IMR-90 (cell line): ENCODE data around the gene RNF212B. TPM values are rescaled to one million over a fixed set of nuclear protein-coding genes. Genes with fewer than 3 reads are reported as not detected.

Source experiments
- ATAC-seq: fragments of 200-7000 bp; cut with Tn5 transposase; 2 replicates; pipeline ENCODE4 v1.9.1; 2020; ENCODE audit warnings: low read depth, mild to moderate bottlenecking, moderate library complexity
- BruUV-seq: library from RNA; stranded (reverse); fragments of 400-500 nt; replicated peaks from 2 replicates; lab custom pipeline; 2021; lab: Mats Ljungman, UMichigan
- CTCF ChIA-PET: fragments of 300-600 bp; formaldehyde crosslinking; extraction: SDS; loops from one replicate; lab custom pipeline; 2021; ENCODE audit warnings: antibody characterized with exemption; lab: Yijun Ruan, JAX
- POLR2A ChIA-PET: fragments of 300-600 bp; sonication (Branson Sonifier 250); formaldehyde crosslinking; loops from one replicate; lab custom pipeline; 2022; ENCODE audit warnings: antibody characterized with exemption; ENCODE audit not compliant: unreplicated experiment; lab: Charles Lee
- DNase-seq: peaks from one replicate; pipeline ENCODE4 v3.0.0; 2013
- H2AFZ ChIP-seq: replicated peaks from 2 replicates; pipeline ENCODE3; 2013; ENCODE audit warnings: low read length, mild to moderate bottlenecking; ENCODE audit not compliant: poor library complexity
- H2AK5ac ChIP-seq: 2 replicates; pipeline ENCODE4 v1.6.1; 2013; ENCODE audit warnings: low read depth, low read length, inconsistent platforms
- H2AK9ac ChIP-seq: replicated peaks from 2 replicates; pipeline ENCODE3; 2013; ENCODE audit warnings: mild to moderate bottlenecking, low read depth, low read length, moderate library complexity; ENCODE audit not compliant: poor library complexity
- H2BK120ac ChIP-seq: 2 replicates; pipeline ENCODE4 v1.6.1; 2013; ENCODE audit warnings: low read depth, low read length, inconsistent platforms
- H2BK15ac ChIP-seq: 3 replicates; pipeline ENCODE4 v1.6.1; 2013; ENCODE audit warnings: low read depth, low read length, inconsistent platforms
- H2BK20ac ChIP-seq: 2 replicates; pipeline ENCODE4 v1.6.1; 2013; ENCODE audit warnings: low read depth, mild to moderate bottlenecking, inconsistent platforms, low read length, moderate library complexity
- H2BK5ac ChIP-seq: 2 replicates; pipeline ENCODE4 v1.6.1; 2013; ENCODE audit warnings: mild to moderate bottlenecking, low read depth, low read length, inconsistent platforms; ENCODE audit not compliant: poor library complexity, severe bottlenecking
- H3K14ac ChIP-seq: replicated peaks from 2 replicates; pipeline ENCODE4 v1.6.1; 2013; ENCODE audit warnings: low read depth, low read length, inconsistent platforms
- H3K18ac ChIP-seq: 2 replicates; pipeline ENCODE4 v1.6.1; 2013; ENCODE audit warnings: low read depth, low read length, control low read depth
- H3K23ac ChIP-seq: 2 replicates; pipeline ENCODE4 v1.6.1; 2013; ENCODE audit warnings: low read depth, low read length, inconsistent platforms
- H3K27ac ChIP-seq: 2 replicates; pipeline ENCODE4 v1.5.1; 2013; ENCODE audit warnings: mild to moderate bottlenecking, control low read depth, low read length; ENCODE audit not compliant: insufficient read depth
- H3K27me3 ChIP-seq: 2 replicates; pipeline ENCODE4 v1.6.1; 2013; ENCODE audit warnings: low read length; ENCODE audit not compliant: control insufficient read depth, insufficient read depth
- H3K36me3 ChIP-seq: 2 replicates; pipeline ENCODE4 v1.6.1; 2013; ENCODE audit warnings: low read length, mixed read lengths; ENCODE audit not compliant: control insufficient read depth, insufficient read depth
- H3K4ac ChIP-seq: 2 replicates; pipeline ENCODE4 v1.6.1; 2013; ENCODE audit warnings: low read depth, low read length, inconsistent platforms
- H3K4me1 ChIP-seq: 2 replicates; pipeline ENCODE4 v1.6.1; 2013; ENCODE audit warnings: low read length, mixed read lengths; ENCODE audit not compliant: control insufficient read depth, insufficient read depth
- H3K4me2 ChIP-seq: 2 replicates; pipeline ENCODE4 v1.6.1; 2013; ENCODE audit warnings: low read depth, mild to moderate bottlenecking, control low read depth, low read length, moderate library complexity
- H3K4me3 ChIP-seq: 2 replicates; pipeline ENCODE4 v1.5.1; 2013; ENCODE audit warnings: low read depth, mild to moderate bottlenecking, control low read depth, low read length, moderate library complexity; ENCODE audit not compliant: insufficient read depth
- H3K56ac ChIP-seq: 2 replicates; pipeline ENCODE4 v1.6.1; 2013; ENCODE audit warnings: low read length, inconsistent platforms; ENCODE audit not compliant: insufficient read depth; ENCODE audit errors: extremely low read depth
- H3K79me1 ChIP-seq, 2 experiments: 2 replicates each; pipeline ENCODE4 v1.6.1; 2013; ENCODE audit warnings: low read length in 2 of 2, inconsistent platforms in 1 of 2, low read depth in 1 of 2
- H3K9ac ChIP-seq: 2 replicates; pipeline ENCODE4 v1.6.1; 2013; ENCODE audit warnings: low read depth, low read length, control low read depth
- H3K9me1 ChIP-seq: 2 replicates; pipeline ENCODE4 v1.6.1; 2013; ENCODE audit warnings: low read length, inconsistent platforms; ENCODE audit not compliant: insufficient read depth
- H3K9me3 ChIP-seq: 2 replicates; pipeline ENCODE4 v1.6.1; 2013; ENCODE audit warnings: low read length; ENCODE audit not compliant: control insufficient read depth, insufficient read depth
- H4K20me1 ChIP-seq: 2 replicates; pipeline ENCODE4 v1.6.1; 2013; ENCODE audit warnings: low read length, inconsistent platforms; ENCODE audit not compliant: insufficient read depth
- H4K5ac ChIP-seq: 2 replicates; pipeline ENCODE4 v1.6.1; 2013; ENCODE audit warnings: mild to moderate bottlenecking, low read depth, low read length, control low read depth
- H4K8ac ChIP-seq, 2 experiments: 2 replicates each; pipeline ENCODE4 v1.6.1; 2013; ENCODE audit warnings: low read depth in 2 of 2, low read length in 2 of 2, control low read depth in 1 of 2, inconsistent platforms in 1 of 2
- H4K91ac ChIP-seq: 2 replicates; pipeline ENCODE4 v1.6.1; 2013; ENCODE audit warnings: low read depth, low read length, inconsistent platforms; ENCODE audit not compliant: insufficient read depth
- BHLHE40 ChIP-seq: fragments of 150-350 bp; IDR thresholded peaks from 2 replicates; pipeline ENCODE4 v1.6.1; 2016; ENCODE audit warnings: mild to moderate bottlenecking, low read depth, low read length
- CEBPB ChIP-seq: IDR thresholded peaks from 2 replicates; pipeline ENCODE4 v1.6.1; 2012; ENCODE audit warnings: low read depth, low read length, improper control_type of control experiment
- CHD1 ChIP-seq: IDR thresholded peaks from 2 replicates; pipeline ENCODE4 v1.6.1; 2012; ENCODE audit warnings: low read depth, low read length, improper control_type of control experiment
- FOS ChIP-seq: fragments of 150-350 bp; IDR thresholded peaks from 2 replicates; pipeline ENCODE4 v1.6.1; 2016; ENCODE audit warnings: low read depth, low read length
- MAFK ChIP-seq: IDR thresholded peaks from 2 replicates; pipeline ENCODE4 v1.6.1; 2012; ENCODE audit warnings: low read depth, low read length, improper control_type of control experiment
- MAZ ChIP-seq: IDR thresholded peaks from 2 replicates; pipeline ENCODE4 v1.6.1; 2012; ENCODE audit warnings: low read depth, mild to moderate bottlenecking, low read length, improper control_type of control experiment, moderate library complexity, borderline replicate concordance
- MXI1 ChIP-seq: IDR thresholded peaks from 2 replicates; pipeline ENCODE4 v1.6.1; 2012; ENCODE audit warnings: low read depth, mild to moderate bottlenecking, low read length, moderate library complexity, borderline replicate concordance
- NFE2L2 ChIP-seq: fragments of 150-350 bp; IDR thresholded peaks from 2 replicates; pipeline ENCODE4 v1.6.1; 2016; ENCODE audit warnings: low read depth, mild to moderate bottlenecking, low read length
- POLR2A ChIP-seq: IDR thresholded peaks from 2 replicates; pipeline ENCODE4 v1.6.1; 2012; ENCODE audit warnings: mild to moderate bottlenecking, low read depth, low read length
- RAD21 ChIP-seq: IDR thresholded peaks from 2 replicates; pipeline ENCODE4 v1.6.1; 2012; ENCODE audit warnings: low read length, improper control_type of control experiment
- RCOR1 ChIP-seq: IDR thresholded peaks from 2 replicates; pipeline ENCODE4 v1.6.1; 2012; ENCODE audit warnings: mild to moderate bottlenecking, low read length, improper control_type of control experiment; ENCODE audit not compliant: insufficient replicate concordance
- RFX5 ChIP-seq: IDR thresholded peaks from 2 replicates; pipeline ENCODE4 v1.8.0; 2012; ENCODE audit warnings: low read depth, mild to moderate bottlenecking, low read length, moderate library complexity
- SMC3 ChIP-seq: fragments of 150-350 bp; IDR thresholded peaks from 2 replicates; pipeline ENCODE4 v1.6.1; 2016; ENCODE audit warnings: low read depth, mild to moderate bottlenecking, antibody characterized with exemption, low read length, moderate library complexity
- whole genome bisulfite sequencing, 2 experiments: methylation state at CpG; one replicate each; pipeline versions ENCODE4 v1.1.5 to v1.1.7; 2013; ENCODE audit warnings: missing lambda C conversion rate in 2 of 2; ENCODE audit not compliant: insufficient read length in 1 of 2; ENCODE audit errors: extremely low coverage in 2 of 2; 5-methylcytosine and 5-hydroxymethylcytosine counted together
- dilution Hi-C: fragments of 300-500 bp; cut with HindIII; formaldehyde crosslinking; loops from one replicate; pipeline ENCODE4 v1.14.3; 2018; ENCODE audit warnings: low sequenced_read_pairs; ENCODE audit not compliant: unreplicated experiment
- in situ Hi-C: fragments of 300-500 bp; cut with MboI; formaldehyde crosslinking; loops from 3 replicates; pipeline ENCODE4 v1.14.3; 2019; ENCODE audit warnings: low sequenced_read_pairs, inconsistent platforms, mixed read lengths
- intact Hi-C: fragments of 100-400 bp; cut with micrococcal nuclease; formaldehyde crosslinking; loops from 2 replicates; pipeline ENCODE4 v1.10.0; 2022
- polyA plus RNA-seq, 3 experiments: library from polyadenylated mRNA; depleted of rRNA; stranded (reverse); fragments of >200 nt; gene quantifications; 2 replicates each; pipeline ENCODE4 v1.2.3, GENCODE V29; 2012; ENCODE audit warnings: low replicate concordance in 1 of 3
- total RNA-seq: library from RNA; depleted of rRNA; stranded (reverse); fragments of >200 nt; gene quantifications from 2 replicates; pipeline ENCODE4 v1.2.3, GENCODE V29; 2012
- TF ChIP-seq, protein P1 (sequence below): fragments of 150-350 bp; IDR thresholded peaks from 2 replicates; pipeline ENCODE4 v1.6.1; 2017; ENCODE audit warnings: mild to moderate bottlenecking, antibody characterized with exemption, low read length, low read depth
- TF ChIP-seq, protein P2 (sequence below): fragments of 150-350 bp; IDR thresholded peaks from 2 replicates; pipeline ENCODE4 v1.6.1; 2016; ENCODE audit warnings: low read depth, mild to moderate bottlenecking, low read length, moderate library complexity, borderline replicate concordance
- TF ChIP-seq, protein P3 (sequence below): conservative IDR thresholded peaks from 2 replicates; pipeline ENCODE4 v1.5.1; 2012; ENCODE audit warnings: mild to moderate bottlenecking, low read depth, low read length, improper control_type of control experiment

RNF212B gene
- total and polyA plus RNA-seq, 2 of the 4 experiments (the other 2 are of a cell fraction), result not detected

DNA sequence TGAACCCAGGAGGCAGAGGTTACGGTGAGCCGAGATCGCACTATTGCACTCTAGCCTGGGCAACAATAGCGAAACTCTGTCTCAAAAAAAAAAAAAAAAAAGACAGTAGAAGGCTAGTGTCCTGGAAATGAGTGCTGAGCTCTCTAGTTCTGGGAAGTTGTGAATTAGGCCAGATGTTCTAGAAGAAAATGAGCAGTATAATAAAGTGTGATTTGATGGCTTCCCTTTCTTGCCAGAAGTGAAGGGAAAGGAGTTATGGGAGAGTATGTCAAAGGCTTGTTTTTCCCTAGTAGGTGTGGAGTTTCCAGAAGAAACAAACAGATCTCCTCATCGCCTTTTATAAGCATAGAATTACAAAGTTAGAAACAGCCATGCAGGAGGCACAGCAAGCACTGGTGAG lies 20.5 kb downstream of the RNF212B start:
- Histone ChIP-seq H3K27me3 (peaks cover 14% of the 10 kb centered on the region), H2AFZ (no peak overlapping the region), H4K91ac (no peak overlapping the region), H3K56ac (no peak overlapping the region), H2AK9ac (no peak overlapping the region), H3K4ac (no peak overlapping the region), H4K20me1 (no peaks in the 10 kb centered on the region), H3K36me3 (no peaks in the 10 kb centered on the region), H3K79me1 (no peaks in the 10 kb centered on the region), H3K18ac (no peak overlapping the region), H3K14ac (no peak overlapping the region), H2BK20ac (no peak overlapping the region), H3K23ac (no peak overlapping the region), H4K5ac (no peak overlapping the region), H3K4me3 (no peak overlapping the region), H2AK5ac (no peak overlapping the region), H3K9ac (no peak overlapping the region), H3K9me1 (no peaks in the 10 kb centered on the region), H4K8ac (no peak overlapping the region), H2BK15ac (no peak overlapping the region), H2BK5ac (no peak overlapping the region), H3K4me1 (no peaks in the 10 kb centered on the region), H3K27ac (no peak overlapping the region), H3K4me2 (no peak overlapping the region), H3K9me3 (no peaks in the 10 kb centered on the region), H2BK120ac (no peak overlapping the region)
- CTCF ChIA-PET, result interaction anchor here (0.5 to 1.6 kb wide), 2 partner anchors 10 to 220 kb away, joined by 3 to 4 read pairs; no protein-coding TSS in a partner anchor
- WGBS, 2 experiments, result 60% methylated on average over 3 of the region's 5 CpGs; no CpG with 5 or more reads in 1 of the 2 experiments
- intact Hi-C loops, result no loop called here
- POLR2A ChIA-PET, result interaction anchor here (0.6 kb wide), 1 partner anchor 30 kb away, joined by 6 read pairs; no protein-coding TSS in a partner anchor
- no peak for TF ChIP-seq CEBPB
- TF ChIP-seq, protein P1, sequence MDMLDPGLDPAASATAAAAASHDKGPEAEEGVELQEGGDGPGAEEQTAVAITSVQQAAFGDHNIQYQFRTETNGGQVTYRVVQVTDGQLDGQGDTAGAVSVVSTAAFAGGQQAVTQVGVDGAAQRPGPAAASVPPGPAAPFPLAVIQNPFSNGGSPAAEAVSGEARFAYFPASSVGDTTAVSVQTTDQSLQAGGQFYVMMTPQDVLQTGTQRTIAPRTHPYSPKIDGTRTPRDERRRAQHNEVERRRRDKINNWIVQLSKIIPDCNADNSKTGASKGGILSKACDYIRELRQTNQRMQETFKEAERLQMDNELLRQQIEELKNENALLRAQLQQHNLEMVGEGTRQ, result no peak
- TF ChIP-seq FOS, result no peak
- TF ChIP-seq RFX5, result no peak
- TF ChIP-seq NFE2L2, result no peak
- no peak for TF ChIP-seq MAFK
- TF ChIP-seq RCOR1, result no peak
- TF ChIP-seq, protein P2, sequence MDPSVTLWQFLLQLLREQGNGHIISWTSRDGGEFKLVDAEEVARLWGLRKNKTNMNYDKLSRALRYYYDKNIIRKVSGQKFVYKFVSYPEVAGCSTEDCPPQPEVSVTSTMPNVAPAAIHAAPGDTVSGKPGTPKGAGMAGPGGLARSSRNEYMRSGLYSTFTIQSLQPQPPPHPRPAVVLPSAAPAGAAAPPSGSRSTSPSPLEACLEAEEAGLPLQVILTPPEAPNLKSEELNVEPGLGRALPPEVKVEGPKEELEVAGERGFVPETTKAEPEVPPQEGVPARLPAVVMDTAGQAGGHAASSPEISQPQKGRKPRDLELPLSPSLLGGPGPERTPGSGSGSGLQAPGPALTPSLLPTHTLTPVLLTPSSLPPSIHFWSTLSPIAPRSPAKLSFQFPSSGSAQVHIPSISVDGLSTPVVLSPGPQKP, result no peak
- no peak for TF ChIP-seq MXI1
- TF ChIP-seq RAD21, result no peak
- TF ChIP-seq POLR2A, result no peak
- no peak for TF ChIP-seq MAZ
- TF ChIP-seq, protein P3, sequence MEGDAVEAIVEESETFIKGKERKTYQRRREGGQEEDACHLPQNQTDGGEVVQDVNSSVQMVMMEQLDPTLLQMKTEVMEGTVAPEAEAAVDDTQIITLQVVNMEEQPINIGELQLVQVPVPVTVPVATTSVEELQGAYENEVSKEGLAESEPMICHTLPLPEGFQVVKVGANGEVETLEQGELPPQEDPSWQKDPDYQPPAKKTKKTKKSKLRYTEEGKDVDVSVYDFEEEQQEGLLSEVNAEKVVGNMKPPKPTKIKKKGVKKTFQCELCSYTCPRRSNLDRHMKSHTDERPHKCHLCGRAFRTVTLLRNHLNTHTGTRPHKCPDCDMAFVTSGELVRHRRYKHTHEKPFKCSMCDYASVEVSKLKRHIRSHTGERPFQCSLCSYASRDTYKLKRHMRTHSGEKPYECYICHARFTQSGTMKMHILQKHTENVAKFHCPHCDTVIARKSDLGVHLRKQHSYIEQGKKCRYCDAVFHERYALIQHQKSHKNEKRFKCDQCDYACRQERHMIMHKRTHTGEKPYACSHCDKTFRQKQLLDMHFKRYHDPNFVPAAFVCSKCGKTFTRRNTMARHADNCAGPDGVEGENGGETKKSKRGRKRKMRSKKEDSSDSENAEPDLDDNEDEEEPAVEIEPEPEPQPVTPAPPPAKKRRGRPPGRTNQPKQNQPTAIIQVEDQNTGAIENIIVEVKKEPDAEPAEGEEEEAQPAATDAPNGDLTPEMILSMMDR, result no peak
- no peak for TF ChIP-seq SMC3
- no peak for TF ChIP-seq BHLHE40
- no peak for TF ChIP-seq CHD1
- DNase-seq (no peak), ATAC-seq (no peak)
- dilution Hi-C loops, result no loop called here
- BruUV-seq, result no TSS peak
- in situ Hi-C loops, result no loop called here
